ENCODE results near the gene MTX2. TPM values are rescaled to one million over a fixed set of nuclear protein-coding genes. Genes with fewer than 3 reads are reported as not detected.
A peak's percentile ranks its signal among the peaks of the same experiment; 100 is the strongest.
"Not testable (repeated sequence)": the region's sequence is repeated elsewhere in the genome, so short reads cannot be mapped to it uniquely, and the experiment has no call there.

MTX2 gene
- total RNA-seq, 1 donor from 2014 or later = 19.4 TPM

- Mint-ChIP-seq H3K27ac (ENCODE audit: unreplicated experiment) (no peak overlapping the region), H3K4me1 (ENCODE audit: low read depth) (peaks cover 7% of the 10 kb centered on the region), H3K4me3 (ENCODE audit: unreplicated experiment) (no peak overlapping the region), H3K9me3 (ENCODE audit: low read depth) (no peaks in the 10 kb centered on the region), H3K27me3 (ENCODE audit: low read depth) (no peaks in the 10 kb centered on the region), H3K36me3 (ENCODE audit: low read depth) (no peaks in the 10 kb centered on the region)
- TF ChIP-seq CTCF (IDR thresholded peaks at IDR 0.05) = no peak
- DNase-seq (ENCODE audit: low spot score) = no peak
These were observed 24.1 kb downstream of the MTX2 start for GRCh38 chr2:176293334-176293733.

GRCh38 chr2:176297067-176297466 lies 27.8 kb downstream of the MTX2 start:
- Mint-ChIP-seq H3K9me3 (ENCODE audit: low read depth) (no peaks in the 10 kb centered on the region), H3K4me3 (ENCODE audit: unreplicated experiment) (no peak overlapping the region), H3K36me3 (ENCODE audit: low read depth) (no peaks in the 10 kb centered on the region), H3K27ac (ENCODE audit: unreplicated experiment) (no peak overlapping the region), H3K4me1 (ENCODE audit: low read depth) (peaks cover 7% of the 10 kb centered on the region), H3K27me3 (ENCODE audit: low read depth) (no peaks in the 10 kb centered on the region)
- DNase-seq (ENCODE audit: low spot score) = no peak
- TF ChIP-seq CTCF (IDR thresholded peaks at IDR 0.05) = no peak

- Mint-ChIP-seq H3K27me3 (ENCODE audit: low read depth) (no peaks in the 10 kb centered on the region), H3K4me1 (ENCODE audit: low read depth) (peaks cover 7% of the 10 kb centered on the region), H3K9me3 (ENCODE audit: low read depth) (no peaks in the 10 kb centered on the region), H3K4me3 (ENCODE audit: unreplicated experiment) (no peak overlapping the region), H3K27ac (ENCODE audit: unreplicated experiment) (no peak overlapping the region), H3K36me3 (ENCODE audit: low read depth) (no peaks in the 10 kb centered on the region)
- TF ChIP-seq CTCF (IDR thresholded peaks at IDR 0.05) = peak; percentile 18
- no peak for DNase-seq (ENCODE audit: low spot score)
These were observed 28.5 kb downstream of the MTX2 start for GRCh38 chr2:176297737-176298136.

GRCh38 chr2:176306020-176306419 lies 36.8 kb downstream of the MTX2 start:
- DNase-seq (ENCODE audit: low spot score); H3K4me3 Mint-ChIP-seq (ENCODE audit: unreplicated experiment); H3K27me3 Mint-ChIP-seq (ENCODE audit: low read depth); H3K27ac Mint-ChIP-seq (ENCODE audit: unreplicated experiment); H3K4me1 Mint-ChIP-seq (ENCODE audit: low read depth): not testable (repeated sequence)
- Mint-ChIP-seq H3K36me3 (ENCODE audit: low read depth) (peaks cover 27% of the 10 kb centered on the region), H3K9me3 (ENCODE audit: low read depth) (peaks cover 19% of the 10 kb centered on the region)

- DNase-seq (ENCODE audit: low spot score) = no peak
- Mint-ChIP-seq H3K27ac (ENCODE audit: unreplicated experiment) (no peak overlapping the region), H3K9me3 (ENCODE audit: low read depth) (no peaks in the 10 kb centered on the region), H3K36me3 (ENCODE audit: low read depth) (peaks cover 10% of the 10 kb centered on the region), H3K27me3 (ENCODE audit: low read depth) (no peaks in the 10 kb centered on the region), H3K4me3 (ENCODE audit: unreplicated experiment) (no peak overlapping the region), H3K4me1 (ENCODE audit: low read depth) (peaks cover 4% of the 10 kb centered on the region)
- TF ChIP-seq CTCF (IDR thresholded peaks at IDR 0.05) = no peak
These were observed 48.0 kb downstream of the MTX2 start for GRCh38 chr2:176317199-176317598.

GRCh38 chr2:176317623-176318065 lies 48.4 kb downstream of the MTX2 start:
- no peaks in the 10 kb centered on the region for H3K9me3 Mint-ChIP-seq (ENCODE audit: low read depth)
- no peaks in the 10 kb centered on the region for H3K27me3 Mint-ChIP-seq (ENCODE audit: low read depth)
- H3K27ac Mint-ChIP-seq (ENCODE audit: unreplicated experiment) = no peak overlapping the region
- no peak for TF ChIP-seq CTCF (IDR thresholded peaks at IDR 0.05)
- H3K4me3 Mint-ChIP-seq (ENCODE audit: unreplicated experiment) = no peak overlapping the region
- DNase-seq (ENCODE audit: low spot score) = no peak
- peaks cover 10% of the 10 kb centered on the region for H3K36me3 Mint-ChIP-seq (ENCODE audit: low read depth)
- peaks cover 4% of the 10 kb centered on the region for H3K4me1 Mint-ChIP-seq (ENCODE audit: low read depth)

Data from chondrocyte (in vitro differentiated cells).